ENCODE results near the gene EOLA2. TPM values are rescaled to one million over a fixed set of nuclear protein-coding genes. Genes with fewer than 3 reads are reported as not detected.
"Not testable (repeated sequence)": the region's sequence is repeated elsewhere in the genome, so short reads cannot be mapped to it uniquely, and the experiment has no call there.

The EOLA2 gene
- total RNA-seq, 1 donor from 2014 or later: 118 TPM

- Mint-ChIP-seq H3K27me3 (ENCODE audit: unreplicated experiment) (peaks cover 2% of the 10 kb centered on the region), H3K36me3 (ENCODE audit: low read depth, unreplicated experiment) (peaks cover 9% of the 10 kb centered on the region), H3K9me3 (ENCODE audit: unreplicated experiment) (no peaks in the 10 kb centered on the region), H3K4me1 (ENCODE audit: unreplicated experiment) (peaks cover 2% of the 10 kb centered on the region), H3K4me3 (ENCODE audit: unreplicated experiment) (no peak overlapping the region), H3K27ac (ENCODE audit: unreplicated experiment) (peak overlapping the region; percentile 24)
- no peak for DNase-seq (ENCODE audit: low spot score)
- no peak for TF ChIP-seq CTCF (IDR thresholded peaks at IDR 0.05; ENCODE audit: unreplicated experiment)
These were observed 11.6 kb upstream of the EOLA2 start for GRCh38 chrX:149949743-149950436.

- DNase-seq (ENCODE audit: low spot score): no peak
- peaks cover 2% of the 10 kb centered on the region for H3K27me3 Mint-ChIP-seq (ENCODE audit: unreplicated experiment)
- peaks cover 14% of the 10 kb centered on the region for H3K36me3 Mint-ChIP-seq (ENCODE audit: low read depth, unreplicated experiment)
- H3K9me3 Mint-ChIP-seq (ENCODE audit: unreplicated experiment): no peaks in the 10 kb centered on the region
- peak overlapping the region; percentile 42 for H3K27ac Mint-ChIP-seq (ENCODE audit: unreplicated experiment)
- TF ChIP-seq CTCF (IDR thresholded peaks at IDR 0.05; ENCODE audit: unreplicated experiment): no peak
- no peak overlapping the region for H3K4me3 Mint-ChIP-seq (ENCODE audit: unreplicated experiment)
- peaks cover 6% of the 10 kb centered on the region for H3K4me1 Mint-ChIP-seq (ENCODE audit: unreplicated experiment)
These were observed 9.7 kb upstream of the EOLA2 start for GRCh38 chrX:149948016-149948415.

DNA sequence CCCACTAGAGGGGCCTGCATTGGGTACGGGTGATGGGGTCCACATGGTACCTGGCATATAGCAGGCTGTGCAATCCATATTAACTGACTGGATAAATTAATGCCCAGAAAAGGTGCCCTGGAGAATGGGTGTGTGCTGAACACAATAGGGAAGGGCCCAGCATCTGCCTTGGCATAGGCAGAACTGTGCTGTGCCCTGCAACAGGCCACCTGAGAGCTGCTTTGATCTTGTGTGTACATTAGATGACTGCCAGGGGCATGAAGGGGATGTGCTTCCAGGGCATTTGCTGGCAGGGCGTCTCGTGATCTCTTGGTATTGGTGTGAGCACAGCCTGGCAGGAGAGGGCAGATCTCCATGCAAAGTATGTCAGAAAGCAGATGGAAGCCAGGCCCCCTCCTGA, 8.6 kb upstream of the EOLA2 start:
- H3K4me3 Mint-ChIP-seq (ENCODE audit: unreplicated experiment); H3K9me3 Mint-ChIP-seq (ENCODE audit: unreplicated experiment); H3K27ac Mint-ChIP-seq (ENCODE audit: unreplicated experiment); DNase-seq (ENCODE audit: low spot score); H3K4me1 Mint-ChIP-seq (ENCODE audit: unreplicated experiment); H3K27me3 Mint-ChIP-seq (ENCODE audit: unreplicated experiment): not testable (repeated sequence)
- H3K36me3 Mint-ChIP-seq (ENCODE audit: low read depth, unreplicated experiment): peaks cover 14% of the 10 kb centered on the region

DNA sequence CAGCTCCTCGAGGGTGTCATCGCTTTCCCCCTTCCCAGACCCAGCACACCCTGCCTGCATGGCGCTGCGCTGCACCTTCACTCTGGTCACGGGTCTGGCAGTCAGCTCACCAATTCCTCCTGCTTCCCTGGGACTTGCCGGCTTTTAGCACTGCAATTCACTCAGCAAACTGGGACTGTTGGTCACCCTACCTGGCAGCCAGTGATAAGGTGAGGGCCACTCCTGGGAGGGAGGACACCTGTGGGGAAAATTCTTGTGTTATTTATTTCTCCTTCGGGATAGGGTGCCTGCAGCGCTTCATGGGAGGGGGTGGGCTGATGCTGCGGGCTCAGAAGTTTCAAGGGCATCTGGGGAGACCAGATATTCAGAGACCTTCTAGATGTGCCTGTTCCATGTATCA, 7.5 kb upstream of the EOLA2 start:
- H3K27ac Mint-ChIP-seq (ENCODE audit: unreplicated experiment); H3K4me1 Mint-ChIP-seq (ENCODE audit: unreplicated experiment); H3K9me3 Mint-ChIP-seq (ENCODE audit: unreplicated experiment); DNase-seq (ENCODE audit: low spot score); H3K4me3 Mint-ChIP-seq (ENCODE audit: unreplicated experiment); H3K27me3 Mint-ChIP-seq (ENCODE audit: unreplicated experiment): not testable (repeated sequence)
- H3K36me3 Mint-ChIP-seq (ENCODE audit: low read depth, unreplicated experiment): peaks cover 14% of the 10 kb centered on the region

DNA sequence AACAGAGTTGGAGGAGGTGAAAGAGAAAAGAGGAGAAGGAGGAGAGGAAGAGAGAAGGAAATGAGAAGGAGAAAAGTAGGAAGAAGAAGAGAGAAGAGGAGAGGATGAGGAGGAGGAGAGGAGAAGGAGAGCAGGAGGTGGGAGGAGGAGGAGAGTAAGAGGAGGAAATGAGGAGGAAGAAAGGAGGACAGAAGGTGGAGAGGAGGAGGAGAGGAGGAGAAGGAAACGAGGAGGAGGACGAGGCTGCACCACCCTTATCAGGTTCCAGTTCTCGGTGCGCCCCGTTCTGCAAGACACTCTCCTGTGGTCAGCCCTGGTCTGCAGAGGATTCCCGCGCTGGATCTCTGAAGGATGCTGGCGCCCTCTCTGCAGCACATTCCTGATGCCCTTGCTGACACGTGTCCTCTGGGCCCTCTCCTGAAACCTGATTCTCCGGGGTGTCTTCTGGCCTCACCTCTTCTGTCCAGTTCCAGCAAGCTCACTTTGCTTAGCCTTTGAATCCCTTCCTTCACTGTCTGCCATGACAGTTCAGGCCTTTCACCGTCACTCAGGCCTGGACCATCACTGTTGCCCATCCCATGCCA, 6.9 kb upstream of the EOLA2 start:
- DNase-seq (ENCODE audit: low spot score); H3K4me3 Mint-ChIP-seq (ENCODE audit: unreplicated experiment); H3K27me3 Mint-ChIP-seq (ENCODE audit: unreplicated experiment); H3K27ac Mint-ChIP-seq (ENCODE audit: unreplicated experiment); H3K4me1 Mint-ChIP-seq (ENCODE audit: unreplicated experiment); H3K9me3 Mint-ChIP-seq (ENCODE audit: unreplicated experiment): not testable (repeated sequence)
- peaks cover 14% of the 10 kb centered on the region for H3K36me3 Mint-ChIP-seq (ENCODE audit: low read depth, unreplicated experiment)

- H3K36me3 Mint-ChIP-seq (ENCODE audit: low read depth, unreplicated experiment); H3K4me1 Mint-ChIP-seq (ENCODE audit: unreplicated experiment); H3K27me3 Mint-ChIP-seq (ENCODE audit: unreplicated experiment); H3K9me3 Mint-ChIP-seq (ENCODE audit: unreplicated experiment); DNase-seq (ENCODE audit: low spot score): not testable (repeated sequence)
- Mint-ChIP-seq H3K4me3 (ENCODE audit: unreplicated experiment) (peak overlapping the region; percentile 86), H3K27ac (ENCODE audit: unreplicated experiment) (peak overlapping the region; percentile 75)
These were observed 2.4 kb upstream of the EOLA2 start for GRCh38 chrX:149940674-149941024.

Measured in endothelial cell (in vitro differentiated cells).